NCI-H446 (cell line): ENCODE data around the gene MIOS.
"Not testable (repeated sequence)": the region's sequence is repeated elsewhere in the genome, so short reads cannot be mapped to it uniquely, and the experiment has no call there.

Experiments
- DNase-seq, 2 experiments: peaks; one replicate each; lab custom pipeline; 2025; lab: John Stamatoyannopoulos, UW

MIOS gene

GRCh38 chr7:7647495-7648036 is 80.9 kb downstream of the MIOS start:
- DNase-seq, result no peak

DNA sequence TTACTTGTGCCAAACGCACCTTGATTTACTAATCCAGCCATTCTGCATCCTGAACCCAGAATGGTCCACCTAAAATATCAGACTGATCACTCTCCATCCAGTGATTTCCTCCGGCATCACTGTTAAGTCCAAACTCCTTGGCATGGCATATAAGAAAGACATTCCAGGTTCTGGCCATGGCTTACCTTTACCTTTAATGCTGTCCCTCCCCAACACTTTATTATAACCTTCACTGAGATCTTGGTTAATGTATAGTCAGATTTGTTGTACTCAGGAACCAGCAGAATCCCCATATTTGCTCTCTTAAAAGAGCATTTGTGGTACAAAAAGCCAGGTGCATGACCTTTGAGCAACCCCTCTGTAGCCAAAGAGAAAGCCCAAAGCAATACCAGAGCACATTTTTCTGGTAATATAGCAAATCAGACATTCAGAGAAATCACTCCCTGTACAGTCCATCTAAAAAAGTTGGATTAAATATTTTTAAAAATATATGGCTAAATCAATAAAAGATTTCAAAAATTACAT is 84.1 kb downstream of the MIOS start:
- DNase-seq, result no peak

DNA sequence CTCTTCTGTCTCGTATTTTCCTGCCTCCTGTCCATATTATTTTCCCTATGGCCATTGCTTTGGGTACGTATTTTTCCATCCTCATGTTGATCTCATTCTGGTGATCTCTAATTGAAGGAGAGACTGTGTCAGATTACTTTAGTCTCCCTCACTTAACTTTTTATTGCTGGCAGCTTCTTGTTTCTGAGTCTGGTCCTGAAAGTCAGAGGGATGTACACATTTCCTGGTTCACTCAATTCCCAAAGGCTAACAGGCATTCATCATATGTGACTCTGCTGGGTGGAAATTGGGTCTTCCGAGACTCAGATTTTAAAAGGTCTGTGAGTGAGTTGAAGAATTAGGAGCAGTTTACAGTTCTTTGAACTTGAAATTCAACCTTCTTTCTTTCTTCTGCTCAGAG is 84.8 kb downstream of the MIOS start:
- no peak for DNase-seq

DNA sequence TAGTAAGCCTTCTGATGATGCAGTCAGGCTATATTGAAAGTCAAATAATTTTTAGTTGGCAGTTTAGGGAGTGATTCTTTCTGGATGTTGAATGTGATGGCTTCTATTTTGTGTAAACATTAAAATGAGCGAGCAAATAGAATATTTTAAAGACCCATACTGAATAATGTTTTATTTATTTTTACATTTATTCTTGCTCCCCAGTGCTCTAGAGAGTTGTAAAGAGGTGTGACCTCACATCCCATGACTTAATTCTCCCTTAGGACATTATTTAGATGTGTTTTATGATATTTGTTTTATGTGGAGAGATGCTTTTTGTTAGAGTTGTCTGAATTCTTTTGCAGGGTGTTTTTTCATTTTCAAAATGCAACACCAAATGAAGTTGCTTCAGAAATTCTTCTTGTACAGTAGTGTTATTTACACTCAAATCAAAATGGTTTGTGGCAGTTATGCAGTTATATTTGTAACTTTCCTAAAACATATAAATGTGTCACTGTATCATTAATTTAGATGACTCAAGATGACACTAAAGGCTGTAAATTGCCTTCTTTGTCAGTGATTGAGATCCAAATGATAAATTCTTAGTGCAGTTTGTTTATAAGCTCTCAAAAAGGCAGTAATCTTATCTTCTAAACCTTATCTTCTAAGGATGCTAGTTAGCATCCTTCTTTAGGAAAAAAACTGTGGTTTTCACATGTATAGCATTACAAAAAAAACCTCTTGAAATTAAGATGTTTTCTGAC is 86.3 kb downstream of the MIOS start:
- no peak for DNase-seq

DNA sequence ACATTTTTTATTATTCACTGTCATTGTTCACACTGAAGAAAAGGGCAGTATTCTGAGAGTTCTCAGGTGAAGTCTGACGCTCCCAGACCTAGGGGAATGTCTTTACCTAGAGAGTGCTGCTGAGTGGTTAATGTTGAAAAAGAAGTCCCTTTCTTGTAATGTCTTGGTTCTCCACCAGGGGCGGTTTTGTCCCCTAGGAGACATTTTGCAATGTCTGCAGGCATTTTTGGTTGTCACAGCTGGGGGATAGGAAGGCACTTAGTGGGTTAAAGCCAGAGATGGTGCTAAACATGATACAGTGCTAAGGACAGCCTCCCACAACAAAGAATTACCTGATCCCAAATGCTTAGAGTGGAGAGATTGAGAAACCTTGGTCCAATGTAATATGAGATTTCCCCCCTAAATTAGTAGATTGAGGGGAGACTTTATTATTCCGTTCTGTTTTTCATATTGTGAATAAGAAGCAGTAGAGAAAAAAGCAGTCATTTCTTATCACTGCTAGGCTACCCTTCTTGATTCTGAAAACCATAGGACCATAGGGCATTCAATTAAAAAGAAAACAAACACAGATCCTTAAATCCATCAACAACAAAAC is 87.0 kb downstream of the MIOS start:
- no peak for DNase-seq

DNA sequence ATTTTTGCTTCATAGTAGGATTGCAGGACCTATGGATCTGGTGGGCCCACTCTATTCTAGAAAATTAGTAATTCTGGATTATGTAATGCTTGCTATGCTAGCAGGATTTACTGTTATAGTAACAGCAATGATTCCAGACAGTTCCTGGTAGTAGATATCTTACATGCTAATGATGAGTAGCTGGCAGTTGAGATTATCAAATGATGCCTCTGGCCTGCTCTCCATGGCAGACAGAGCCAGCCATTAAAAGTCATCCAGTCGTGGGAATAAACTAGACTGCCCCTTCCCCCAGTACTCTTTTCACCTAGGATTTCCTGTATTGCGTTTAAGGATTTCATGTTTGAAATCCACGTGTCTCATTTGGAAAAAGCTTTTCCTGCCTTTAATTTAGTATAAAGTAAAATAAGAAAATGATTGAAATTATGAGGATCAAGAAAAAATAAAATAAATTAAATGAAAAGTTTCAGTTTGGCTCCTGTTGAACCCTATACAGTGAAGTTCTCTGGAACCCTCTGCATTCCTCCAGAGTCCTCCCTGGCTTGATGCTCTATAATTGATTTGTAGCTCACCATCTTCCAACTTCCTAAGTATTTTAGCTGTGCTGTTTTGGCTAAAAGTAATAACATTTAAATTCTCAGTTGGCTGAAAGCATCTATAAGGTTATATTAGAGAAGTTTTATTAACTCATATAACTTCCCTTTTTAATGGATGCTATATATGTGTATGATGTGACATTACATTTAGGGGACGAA is 88.5 kb downstream of the MIOS start:
- DNase-seq, result no peak

DNA sequence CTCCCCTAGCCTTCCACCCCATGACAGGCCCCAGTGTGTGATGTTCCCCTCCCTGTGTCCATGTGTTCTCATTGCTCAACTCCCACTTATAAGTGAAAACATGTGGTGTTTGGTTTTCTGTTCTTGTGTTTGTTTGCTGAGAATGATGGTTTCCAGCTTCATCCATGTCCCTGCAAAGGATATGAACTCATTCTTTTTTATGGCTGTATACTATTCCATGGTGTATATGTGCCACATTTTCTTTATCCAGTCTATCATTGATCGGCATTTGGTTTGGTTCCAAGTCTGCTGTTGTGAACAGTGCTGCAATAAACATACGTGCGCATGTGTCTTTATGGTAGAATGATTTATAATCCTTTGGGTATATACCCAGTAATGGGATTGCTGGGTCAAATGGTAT is 89.8 kb downstream of the MIOS start:
- DNase-seq, result not testable (repeated sequence)
